ENCODE measurements around the gene GHR. TPM values are rescaled to one million over a fixed set of nuclear protein-coding genes. Genes with fewer than 3 reads are reported as not detected.
A peak's percentile ranks its signal among the peaks of the same experiment; 100 is the strongest.

The GHR gene
- polyA plus RNA-seq, 3 donors: not detected

DNA sequence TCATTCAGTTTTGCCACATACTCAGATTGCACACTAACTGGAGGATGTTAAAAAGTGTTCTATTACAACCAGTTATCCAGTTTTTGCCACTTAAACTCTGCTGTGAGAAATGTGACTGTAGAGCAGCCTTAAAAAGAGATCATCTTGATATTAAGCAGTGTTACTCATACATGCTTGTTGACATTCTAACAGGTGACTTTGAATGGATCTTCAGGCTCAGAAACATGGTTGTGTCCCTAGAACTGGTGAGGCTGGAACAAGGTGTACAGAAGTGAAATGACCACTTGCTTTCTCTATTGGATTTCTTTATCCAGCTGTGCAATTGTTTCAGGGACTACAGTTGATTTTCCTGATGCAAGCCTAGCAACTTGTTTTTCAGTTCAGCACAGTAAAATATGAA is 167.3 kb downstream of the GHR start:
- H3K4me2 ChIP-seq (replicated peaks; ENCODE audit: extremely low read depth, low read length, poor library complexity, severe bottlenecking): peak overlapping the region; percentile 78
- peak in 1 of 3 donors; percentile 1 for DNase-seq
- no peaks in the 10 kb centered on the region for H3K9me3 ChIP-seq (replicated peaks in 1 of 2; ENCODE audit: control insufficient read depth in 1 of 2, insufficient read depth in 1 of 2, low read length in 2 of 2)
- no peaks in the 10 kb centered on the region for H4K20me1 ChIP-seq (ENCODE audit: insufficient read depth, low read length)
- Mint-ChIP-seq H3K4me3 (no peak overlapping the region), H3K36me3 (no peaks in the 10 kb centered on the region), H3K9me3 (peaks cover 0 to 2% (median 0%) of the 10 kb centered on the region in 7 donors), H3K4me1 (peaks cover 42% of the 10 kb centered on the region), H3K27ac (peak overlapping the region in 3 of 7 donors; percentile 54 to 76 (median 74)), H3K27me3 (ENCODE audit: low read depth in 3 of 3) (peaks cover 0 to 3% (median 2%) of the 10 kb centered on the region in 3 donors)
- H3K79me2 ChIP-seq (ENCODE audit: insufficient read depth, low read length): no peaks in the 10 kb centered on the region
- H3K9ac ChIP-seq (ENCODE audit: insufficient read depth, low read length, poor library complexity, severe bottlenecking): peak overlapping the region; percentile 39
- TF ChIP-seq CTCF (IDR thresholded peaks at IDR 0.05): no peak
- H2AFZ ChIP-seq (ENCODE audit: insufficient read depth, low read depth, low read length, poor library complexity, severe bottlenecking): peak overlapping the region; percentile 77
- H3K4me3 ChIP-seq (replicated peaks in 1 of 3; ENCODE audit: low read depth in 2 of 3, low read length in 3 of 3): peak overlapping the region in 1 of 3 experiments; percentile 67
- intact Hi-C loops (cut with micrococcal nuclease): no loop called here
- H3K4me1 ChIP-seq (ENCODE audit: control insufficient read depth in 1 of 2, insufficient read depth in 2 of 2, low read length in 2 of 2): peaks cover 35 to 37% of the 10 kb centered on the region in 2 donors
- no peaks in the 10 kb centered on the region for H3K27me3 ChIP-seq (ENCODE audit: control insufficient read depth in 2 of 2, insufficient read depth in 2 of 2, low read length in 2 of 2)
- H3K36me3 ChIP-seq (replicated peaks in 1 of 2; ENCODE audit: control insufficient read depth in 1 of 2, insufficient read depth in 2 of 2, low read length in 2 of 2): no peaks in the 10 kb centered on the region
- H3K27ac ChIP-seq (ENCODE audit: low read depth in 1 of 2, low read length in 2 of 2): peak overlapping the region in 1 of 2 donors; percentile 58

DNA sequence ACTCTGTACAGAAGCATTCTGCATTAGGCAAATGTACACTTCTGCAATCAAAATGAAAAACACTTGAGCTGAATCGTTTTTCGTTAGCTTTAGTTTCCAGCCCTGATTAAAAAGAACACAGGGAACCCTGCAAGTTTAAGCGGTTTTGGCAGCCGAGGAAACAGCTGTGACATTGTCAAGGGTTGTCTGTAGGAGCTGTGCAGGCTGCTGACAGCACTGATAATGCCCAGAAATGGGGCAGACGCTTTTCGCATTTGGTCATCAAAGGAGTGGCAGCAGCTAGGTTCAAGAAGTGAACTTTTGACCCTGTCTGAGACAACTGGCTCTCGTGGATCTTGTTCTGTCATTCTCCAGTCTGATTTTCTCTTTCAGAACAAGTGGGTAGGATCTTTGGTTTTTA is 167.8 kb downstream of the GHR start:
- no peaks in the 10 kb centered on the region for H3K27me3 ChIP-seq (ENCODE audit: control insufficient read depth in 2 of 2, insufficient read depth in 2 of 2, low read length in 2 of 2)
- H4K20me1 ChIP-seq (ENCODE audit: insufficient read depth, low read length): no peaks in the 10 kb centered on the region
- WGBS (ENCODE audit: insufficient coverage): 3% methylated on average over 6 of the region's 7 CpGs
- H3K79me2 ChIP-seq (ENCODE audit: insufficient read depth, low read length): no peaks in the 10 kb centered on the region
- H3K4me1 Mint-ChIP-seq: peaks cover 44% of the 10 kb centered on the region
- H3K27ac Mint-ChIP-seq: peak overlapping the region; percentile 54 to 87 (median 62)
- peak overlapping the region; percentile 77 for H2AFZ ChIP-seq (ENCODE audit: insufficient read depth, low read depth, low read length, poor library complexity, severe bottlenecking)
- intact Hi-C loops (cut with micrococcal nuclease): no loop called here
- H3K4me1 ChIP-seq (ENCODE audit: control insufficient read depth in 1 of 2, insufficient read depth in 2 of 2, low read length in 2 of 2): peaks cover 35 to 37% of the 10 kb centered on the region in 2 donors
- H3K4me3 ChIP-seq (replicated peaks in 1 of 3; ENCODE audit: low read depth in 2 of 3, low read length in 3 of 3): peak overlapping the region; percentile 10 to 67 (median 24)
- peak; percentile 6 to 19 (median 12) for DNase-seq
- H3K9me3 Mint-ChIP-seq: peaks cover 0 to 2% (median 0%) of the 10 kb centered on the region in 7 donors
- H3K9me3 ChIP-seq (replicated peaks in 1 of 2; ENCODE audit: control insufficient read depth in 1 of 2, insufficient read depth in 1 of 2, low read length in 2 of 2): no peaks in the 10 kb centered on the region
- H3K9ac ChIP-seq (ENCODE audit: insufficient read depth, low read length, poor library complexity, severe bottlenecking): peak overlapping the region; percentile 39
- peak overlapping the region; percentile 57 to 58 for H3K27ac ChIP-seq (ENCODE audit: low read depth in 1 of 2, low read length in 2 of 2)
- no peaks in the 10 kb centered on the region for H3K36me3 Mint-ChIP-seq
- H3K36me3 ChIP-seq (replicated peaks in 1 of 2; ENCODE audit: control insufficient read depth in 1 of 2, insufficient read depth in 2 of 2, low read length in 2 of 2): no peaks in the 10 kb centered on the region
- H3K27me3 Mint-ChIP-seq (ENCODE audit: low read depth in 3 of 3): peaks cover 0 to 3% (median 2%) of the 10 kb centered on the region in 3 donors
- H3K4me3 Mint-ChIP-seq: peak overlapping the region; percentile 63 to 87
- H3K4me2 ChIP-seq (replicated peaks; ENCODE audit: extremely low read depth, low read length, poor library complexity, severe bottlenecking): peak overlapping the region; percentile 78
- TF ChIP-seq CTCF (IDR thresholded peaks at IDR 0.05): no peak
